NCI-H82 treated with DMSO at 0.1 percent for 48 hours (cell line): Measurements from ENCODE around the gene NWD2.
"Not testable (repeated sequence)": the region's sequence is repeated elsewhere in the genome, so short reads cannot be mapped to it uniquely, and the experiment has no call there.

ENCODE experiments used
- DNase-seq: peaks from one replicate; lab custom pipeline; 2025; ENCODE audit not compliant: unreplicated experiment; lab: John Stamatoyannopoulos, UW

NWD2 gene

GRCh38 chr4:37392521-37393255, 148.1 kb downstream of the NWD2 start:
- no peak for DNase-seq

- no peak for DNase-seq
Measured at GRCh38 chr4:37393321-37393720, 148.8 kb downstream of the NWD2 start.

- DNase-seq: no peak
Measured at GRCh38 chr4:37393889-37394288, 149.3 kb downstream of the NWD2 start.

GRCh38 chr4:37397505-37397904, 153.0 kb downstream of the NWD2 start:
- DNase-seq: no peak

- no peak for DNase-seq
Measured at GRCh38 chr4:37400241-37400881, 155.8 kb downstream of the NWD2 start.

- not testable (repeated sequence) for DNase-seq
Measured at GRCh38 chr4:37407938-37408826, 163.6 kb downstream of the NWD2 start.

GRCh38 chr4:37413612-37414011, 169.1 kb downstream of the NWD2 start:
- not testable (repeated sequence) for DNase-seq

- DNase-seq: no peak
Measured at GRCh38 chr4:37415845-37416369, 171.4 kb downstream of the NWD2 start.

- no peak for DNase-seq
Measured at GRCh38 chr4:37421614-37422013, 177.1 kb downstream of the NWD2 start.

- DNase-seq: no peak
Measured at GRCh38 chr4:37422102-37422501, 177.6 kb downstream of the NWD2 start.

GRCh38 chr4:37422638-37423037, 178.1 kb downstream of the NWD2 start:
- no peak for DNase-seq

- DNase-seq: no peak
Measured at GRCh38 chr4:37423310-37423709, 178.8 kb downstream of the NWD2 start.

GRCh38 chr4:37424753-37425152, 180.2 kb downstream of the NWD2 start:
- no peak for DNase-seq

- no peak for DNase-seq
Measured at GRCh38 chr4:37425857-37426256, 181.3 kb downstream of the NWD2 start.

GRCh38 chr4:37427193-37427592, 182.7 kb downstream of the NWD2 start:
- DNase-seq: no peak

- no peak for DNase-seq
Measured at GRCh38 chr4:37429906-37430305, 185.4 kb downstream of the NWD2 start.

GRCh38 chr4:37430718-37431416, 186.3 kb downstream of the NWD2 start:
- no peak for DNase-seq

GRCh38 chr4:37431417-37431743, 186.8 kb downstream of the NWD2 start:
- no peak for DNase-seq

GRCh38 chr4:37434469-37434868, 189.9 kb downstream of the NWD2 start:
- DNase-seq: no peak

- no peak for DNase-seq
Measured at GRCh38 chr4:37436546-37436945, 192.0 kb downstream of the NWD2 start.

GRCh38 chr4:37437163-37437562, 192.6 kb downstream of the NWD2 start:
- no peak for DNase-seq
